ENCODE measurements around the gene ATP9B.

ATP9B gene

GRCh38 chr18:79353267-79353666 lies 284.1 kb downstream of the ATP9B start:
- H3K4me3 ChIP-seq (ENCODE audit: low read depth, low read length): no peak overlapping the region
- 0 out of 2 replicates have a peak, but pooled peaks have one; percentile 18 for TF ChIP-seq CTCF (IDR thresholded peaks at IDR 0.05; ENCODE audit: borderline replicate concordance, insufficient read depth, low read depth, low read length)

GRCh38 chr18:79354350-79354749 lies 285.2 kb downstream of the ATP9B start:
- TF ChIP-seq CTCF (IDR thresholded peaks at IDR 0.05; ENCODE audit: borderline replicate concordance, insufficient read depth, low read depth, low read length): no peak
- H3K4me3 ChIP-seq (ENCODE audit: low read depth, low read length): no peak overlapping the region

DNA sequence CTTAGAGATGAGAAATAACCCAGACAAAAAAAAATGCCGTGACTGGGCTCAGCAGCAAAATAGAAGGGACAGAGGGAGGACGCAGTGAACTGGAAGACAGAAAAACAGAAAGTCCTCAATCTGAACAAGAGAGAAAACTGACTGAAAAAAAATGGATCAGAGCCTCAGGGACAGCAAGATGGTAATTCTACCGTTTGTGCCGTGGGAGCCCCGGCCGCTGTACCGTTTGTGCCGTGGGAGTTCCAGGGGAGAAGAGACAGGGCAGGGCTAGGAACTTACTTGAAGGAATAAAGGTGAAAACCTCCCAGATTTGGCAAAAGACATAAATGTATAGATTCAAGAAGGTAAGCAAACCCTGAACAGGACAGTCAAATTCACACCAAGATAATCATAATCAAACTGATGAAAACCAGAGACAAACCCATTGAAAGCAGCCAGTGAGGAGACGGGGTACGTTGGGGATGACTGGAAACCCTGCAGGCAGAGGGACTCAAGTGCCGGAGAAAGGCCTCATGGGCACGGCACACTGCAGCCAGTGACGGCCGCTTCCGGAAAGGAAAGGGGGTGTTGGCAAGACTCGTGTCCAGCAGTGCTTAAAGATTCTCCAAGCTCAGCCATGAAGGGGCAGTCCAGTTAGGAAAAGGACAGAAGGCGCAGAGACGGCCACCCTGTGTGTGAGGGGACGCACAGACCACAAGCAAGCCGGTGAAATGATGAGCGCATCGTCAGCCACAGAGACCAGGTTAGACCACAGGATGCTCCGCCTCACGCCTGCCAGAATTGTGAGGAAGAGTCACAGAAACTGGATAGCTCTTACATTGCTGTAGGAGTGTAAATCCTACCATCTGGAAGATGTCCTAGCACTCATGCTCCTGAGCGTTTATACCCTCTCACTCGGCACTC lies 286.5 kb downstream of the ATP9B start:
- H3K4me3 ChIP-seq (ENCODE audit: low read depth, low read length): no peak overlapping the region
- TF ChIP-seq CTCF (IDR thresholded peaks at IDR 0.05; ENCODE audit: borderline replicate concordance, insufficient read depth, low read depth, low read length): no peak

GRCh38 chr18:79356435-79356834 lies 287.2 kb downstream of the ATP9B start:
- no peak overlapping the region for H3K4me3 ChIP-seq (ENCODE audit: low read depth, low read length)
- TF ChIP-seq CTCF (IDR thresholded peaks at IDR 0.05; ENCODE audit: borderline replicate concordance, insufficient read depth, low read depth, low read length): no peak

- H3K4me3 ChIP-seq (ENCODE audit: low read depth, low read length): no peak overlapping the region
- TF ChIP-seq CTCF (IDR thresholded peaks at IDR 0.05; ENCODE audit: borderline replicate concordance, insufficient read depth, low read depth, low read length): no peak
Observed at GRCh38 chr18:79360933-79361332, 291.7 kb downstream of the ATP9B start.

GRCh38 chr18:79361766-79362522 lies 292.8 kb downstream of the ATP9B start:
- TF ChIP-seq CTCF (IDR thresholded peaks at IDR 0.05; ENCODE audit: borderline replicate concordance, insufficient read depth, low read depth, low read length): no peak
- H3K4me3 ChIP-seq (ENCODE audit: low read depth, low read length): no peak overlapping the region
